Umbilical cord (tissue), 2 donors: ENCODE measurements around the gene GPHA2. TPM values are rescaled to one million over a fixed set of nuclear protein-coding genes. Genes with fewer than 3 reads are reported as not detected.

Source experiments
- DNase-seq: peaks from one replicate; pipeline ENCODE4 v3.0.0-alpha.2; 2015; ENCODE audit warnings: low spot score
- total RNA-seq: library from RNA; depleted of rRNA; stranded (reverse); fragments of >200 nt; gene quantifications from one replicate; pipeline ENCODE4 v1.2.3, GENCODE V29; 2014; ENCODE audit warnings: low replicate concordance; ENCODE audit not compliant: insufficient read depth

GPHA2 gene
- total RNA-seq, 1 donor from 2014 or later = not detected

DNA sequence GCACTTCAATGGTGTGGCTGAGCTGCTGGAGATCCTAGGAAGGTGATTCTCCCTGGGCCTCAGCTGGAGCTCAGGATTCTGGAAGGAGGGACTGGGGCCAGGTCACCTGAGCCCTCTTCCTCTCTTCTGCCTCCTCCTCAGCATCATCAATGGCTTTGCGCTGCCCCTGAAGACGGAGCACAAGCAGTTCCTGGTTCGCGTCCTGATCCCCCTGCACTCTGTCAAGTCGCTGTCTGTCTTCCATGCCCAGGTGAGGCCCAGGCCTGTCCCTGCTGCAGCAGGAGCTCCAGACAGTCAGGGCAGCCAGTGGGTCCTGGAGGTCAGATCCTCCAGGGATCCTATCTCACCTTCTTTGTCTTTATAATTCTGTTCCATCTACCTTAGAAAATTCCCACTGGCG is 5.4 kb downstream of the GPHA2 start:
- DNase-seq = no peak

GRCh38 chr11:64929625-64930024 is 6.1 kb downstream of the GPHA2 start:
- no peak for DNase-seq

- DNase-seq = no peak
These were observed 6.7 kb downstream of the GPHA2 start for GRCh38 chr11:64928957-64929356.

DNA sequence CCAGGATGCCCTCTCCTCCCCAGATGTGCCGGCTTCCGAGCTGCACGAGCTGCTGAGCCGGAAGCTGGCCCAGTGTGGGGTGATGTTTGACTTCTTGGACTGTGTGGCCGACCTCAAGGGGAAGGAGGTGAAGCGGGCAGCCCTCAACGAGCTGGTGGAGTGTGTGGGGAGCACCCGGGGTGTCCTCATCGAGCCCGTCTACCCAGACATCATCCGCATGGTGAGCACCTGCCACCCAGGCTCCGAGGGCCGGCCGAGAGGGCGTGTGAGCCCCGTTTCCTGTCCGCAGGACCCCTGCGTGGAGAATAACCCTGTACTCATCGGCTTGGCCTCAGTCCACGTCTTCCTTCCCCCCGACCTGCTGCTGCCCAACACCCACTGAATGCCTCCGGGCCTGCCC is 9.0 kb downstream of the GPHA2 start:
- DNase-seq = no peak

- no peak for DNase-seq
These were observed 9.9 kb downstream of the GPHA2 start for GRCh38 chr11:64925536-64926436.

DNA sequence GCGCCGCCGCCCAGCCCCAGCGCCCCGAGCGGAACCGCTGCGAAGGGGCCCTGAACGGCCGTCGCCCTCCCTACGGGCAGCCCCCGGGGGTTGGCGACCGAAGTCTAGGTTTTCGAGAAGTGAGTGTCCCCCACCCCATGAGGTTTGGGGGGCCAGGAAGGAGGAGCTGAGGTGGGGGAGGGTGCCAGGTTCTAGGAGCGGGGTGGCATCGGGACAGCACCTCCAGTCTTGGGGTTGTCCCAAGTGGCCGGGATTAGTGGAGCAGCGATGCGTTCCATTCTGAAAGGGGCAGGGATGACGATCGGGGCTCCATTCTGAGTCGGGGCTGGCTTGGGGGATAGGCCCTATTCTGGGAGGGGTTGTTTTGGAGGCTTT is 10.8 kb downstream of the GPHA2 start:
- peak; percentile 23 for DNase-seq

DNA sequence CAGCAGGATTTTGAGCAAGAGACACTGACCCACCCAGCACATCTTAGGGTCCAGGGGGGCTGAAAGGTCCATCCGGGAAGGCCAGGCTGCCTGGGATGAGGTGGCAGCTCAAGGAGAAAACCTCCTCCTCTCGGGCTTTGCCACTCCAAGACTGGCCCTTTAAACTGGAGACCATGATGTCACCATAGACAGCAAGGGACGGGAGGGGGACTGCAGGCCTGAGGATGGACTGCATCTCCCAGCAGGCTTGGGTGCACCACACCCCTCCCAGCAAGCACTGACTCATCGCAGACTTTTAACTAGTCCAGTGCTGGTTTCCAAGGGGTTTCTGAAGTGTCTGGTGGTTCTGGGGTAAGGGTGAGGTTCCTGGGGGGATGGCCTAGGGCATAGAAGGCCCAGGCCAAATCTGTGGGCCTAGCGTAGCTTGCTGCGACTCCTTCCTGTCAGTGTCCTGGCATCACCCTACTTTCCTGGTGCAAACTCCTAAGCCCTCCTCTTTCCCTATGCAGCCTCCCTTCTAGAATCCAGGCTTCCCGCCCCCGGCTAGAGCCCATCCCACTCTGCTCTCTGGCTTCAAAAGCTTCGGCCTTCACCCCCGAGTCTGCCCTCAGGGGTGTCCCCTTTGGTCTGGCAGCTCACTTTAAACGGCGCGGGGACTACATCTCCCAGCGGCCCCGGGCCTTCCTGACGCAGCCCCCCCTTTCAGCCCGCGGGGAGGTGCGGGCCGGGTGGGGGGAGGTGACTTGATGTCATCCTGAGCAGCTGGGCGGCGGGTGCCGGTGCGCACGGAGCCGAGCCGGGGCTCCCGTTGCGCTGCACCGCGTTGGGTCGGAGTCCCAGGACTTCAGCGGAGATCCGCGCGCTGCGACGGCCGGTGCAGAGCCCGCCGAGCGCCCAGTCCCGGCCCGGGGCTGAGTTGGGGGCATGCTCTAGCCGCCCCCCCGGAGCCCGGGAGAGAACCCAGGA is 11.5 kb downstream of the GPHA2 start, which contains the start of gene PPP2R5B:
Gene PPP2R5B, plus strand, starts transcription at position 746 of the 966 bp plus-strand sequence. CDS start 1,046 bp downstream, outside the sequence.
- DNase-seq = peak; percentile 98

DNA sequence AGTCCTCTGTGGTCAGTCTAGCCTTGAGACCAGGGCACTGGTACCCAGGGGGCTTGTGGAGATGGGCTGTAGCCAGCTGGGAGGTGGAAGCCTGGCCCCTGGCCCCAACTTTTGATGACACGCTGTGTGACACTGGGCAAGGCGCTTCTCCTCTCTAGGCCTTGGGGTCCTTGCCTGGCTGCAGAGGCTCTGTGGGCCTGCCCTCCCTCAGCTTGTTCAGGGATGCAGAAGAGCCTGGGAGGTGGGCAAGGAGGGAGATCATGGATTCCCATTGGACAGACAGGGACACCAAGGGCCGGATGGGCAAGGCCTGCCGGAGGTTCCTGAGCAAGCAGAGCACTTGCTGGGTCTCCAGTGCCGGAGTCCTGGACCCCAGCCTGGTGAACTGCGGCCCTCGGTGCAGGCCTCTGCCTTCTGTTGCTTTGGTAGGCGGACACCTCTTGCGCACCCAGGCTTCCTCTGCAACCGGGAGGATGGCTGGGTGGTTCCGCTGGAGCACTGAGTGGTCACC is 12.5 kb downstream of the GPHA2 start:
- no peak for DNase-seq

DNA sequence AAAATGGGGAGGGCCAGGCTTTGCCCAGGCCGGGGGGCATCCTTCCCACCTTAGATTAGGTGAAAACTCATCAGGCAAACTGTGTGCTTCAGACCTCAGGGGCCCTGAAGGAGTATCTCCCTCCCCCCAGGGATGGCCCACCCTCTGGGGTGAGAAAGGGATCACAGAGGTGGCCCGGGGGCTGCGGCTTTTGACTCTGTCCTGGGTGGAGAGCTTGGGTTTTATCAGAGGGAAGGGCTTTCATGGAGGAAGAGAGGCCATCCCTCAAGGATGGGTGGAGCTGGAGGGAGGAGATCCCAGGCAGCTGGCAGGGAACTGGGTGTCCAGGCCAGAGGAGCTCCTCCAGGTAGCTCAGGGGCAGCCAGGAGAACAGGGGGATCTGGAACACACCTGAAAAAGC is 14.3 kb downstream of the GPHA2 start:
- no peak for DNase-seq

GRCh38 chr11:64920124-64920523 is 15.6 kb downstream of the GPHA2 start:
- DNase-seq = no peak

- no peak for DNase-seq
These were observed 16.1 kb downstream of the GPHA2 start for GRCh38 chr11:64919627-64920026.

- peak; percentile 64 for DNase-seq
These were observed 17.7 kb downstream of the GPHA2 start for GRCh38 chr11:64918017-64918416.

- DNase-seq = no peak
These were observed 18.1 kb downstream of the GPHA2 start for GRCh38 chr11:64917663-64917995.

DNA sequence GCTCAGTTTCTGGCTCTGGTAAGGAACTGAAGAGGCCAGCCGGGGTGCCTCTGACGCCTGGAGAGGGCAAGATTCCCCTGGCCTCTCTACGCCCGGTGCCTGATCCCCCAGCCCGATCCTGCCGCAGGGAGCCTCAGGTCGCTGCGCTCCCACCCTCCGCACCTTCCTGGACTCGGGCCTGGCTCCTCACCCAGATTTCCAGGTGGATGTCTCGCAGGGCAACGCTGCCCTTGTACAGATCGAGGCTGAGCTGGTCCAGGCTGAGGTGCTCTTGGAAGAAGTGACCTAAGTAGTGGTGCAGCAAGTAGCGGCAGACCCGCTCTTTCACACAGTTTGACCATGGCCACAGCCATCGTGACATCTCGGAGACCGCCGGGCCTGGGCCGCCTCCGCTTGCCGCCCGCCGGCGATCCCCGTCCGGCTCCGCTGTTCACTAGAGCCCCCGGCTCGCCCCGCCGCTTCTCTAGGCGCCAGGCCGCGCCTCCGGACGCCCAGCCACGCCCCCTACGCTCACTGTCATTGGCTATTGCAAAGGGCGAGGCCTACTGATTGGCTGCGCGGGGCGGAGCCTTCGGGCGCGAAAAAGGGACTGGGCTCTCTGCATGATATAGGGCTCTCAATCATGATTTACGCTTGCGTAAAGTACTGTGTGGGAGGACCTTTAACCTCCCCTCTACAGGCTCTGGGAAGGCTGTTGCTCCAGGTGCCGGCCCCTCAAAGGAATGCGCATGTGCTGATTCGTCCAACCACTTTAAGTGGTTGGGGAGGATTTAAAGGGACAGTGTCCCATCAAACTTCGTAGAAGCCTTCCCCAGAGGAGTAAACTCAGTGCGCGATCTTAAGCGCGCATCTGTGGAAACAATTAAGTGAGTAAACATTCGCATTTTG is 18.7 kb downstream of the GPHA2 start, which contains the start of gene ATG2A:
Gene ATG2A, minus strand, starts transcription at position 435 of the 888 bp plus-strand sequence. Its CDS starts 74 bp downstream, at position 361.
- DNase-seq = peak; percentile 100

DNA sequence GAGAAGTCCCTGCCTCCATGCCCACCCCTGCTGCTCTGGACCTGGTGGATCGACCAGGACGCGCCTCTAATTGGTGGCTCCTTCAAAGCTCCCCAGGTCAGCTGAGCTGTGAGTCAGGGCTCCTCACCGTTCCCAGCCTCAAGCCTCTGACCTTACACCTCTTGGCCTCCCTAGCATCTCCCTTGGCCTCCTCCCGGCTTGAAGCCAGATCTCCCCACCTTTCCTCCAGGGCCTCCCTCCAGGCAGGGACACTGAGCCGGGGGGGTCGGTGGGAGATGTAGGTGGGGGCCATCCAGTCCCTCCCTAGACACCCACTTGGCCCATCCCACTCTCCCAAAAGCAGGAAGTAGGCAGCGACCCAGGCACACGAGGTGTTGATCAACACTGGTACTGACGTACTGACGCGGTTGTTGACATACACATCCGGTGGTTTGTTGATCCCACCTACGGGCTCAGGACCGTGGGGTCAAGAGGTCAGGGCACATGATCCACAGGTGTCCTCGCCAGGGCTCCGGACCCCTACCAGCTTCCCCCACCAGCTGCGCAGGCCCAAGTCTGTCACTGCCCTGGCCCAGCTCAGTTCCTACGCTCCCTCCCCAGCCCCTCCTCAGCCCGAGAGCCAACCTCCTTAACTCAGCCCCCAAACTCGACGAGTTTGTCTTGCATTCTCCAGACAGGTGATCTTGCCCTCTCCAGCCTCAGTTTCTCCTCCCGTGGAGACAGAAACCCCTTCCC is 19.5 kb downstream of the GPHA2 start:
- DNase-seq = peak; percentile 36

GRCh38 chr11:64915376-64915887 is 20.3 kb downstream of the GPHA2 start:
- DNase-seq = no peak

GRCh38 chr11:64914123-64914522 is 21.6 kb downstream of the GPHA2 start:
- DNase-seq = no peak

GRCh38 chr11:64913171-64913727 is 22.4 kb downstream of the GPHA2 start:
- no peak for DNase-seq

- DNase-seq = no peak
These were observed 24.0 kb downstream of the GPHA2 start for GRCh38 chr11:64911689-64912088.

DNA sequence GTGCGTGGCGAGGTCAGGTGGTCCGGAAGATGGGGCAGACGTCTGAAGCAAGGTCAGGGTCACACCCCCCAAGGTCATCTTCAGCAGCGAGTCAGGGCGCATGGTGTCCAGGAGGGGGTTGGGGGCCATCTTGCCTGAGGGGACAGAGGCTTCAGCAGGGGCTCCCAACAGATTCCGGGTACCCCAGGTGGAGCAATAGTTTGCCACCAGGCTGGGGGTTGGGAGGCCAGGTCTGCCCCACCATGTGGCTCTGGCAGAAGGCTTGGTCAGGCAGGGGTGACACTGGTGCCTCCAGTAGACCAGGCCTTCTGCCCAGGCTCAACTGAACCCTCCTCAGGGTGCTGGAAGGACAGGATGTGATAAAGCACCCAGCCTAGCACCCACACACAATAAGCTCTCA is 24.6 kb downstream of the GPHA2 start:
- DNase-seq = no peak
